GM18519 (cell line): ENCODE measurements around the gene MTOR.
"Not testable (repeated sequence)": the region's sequence is repeated elsewhere in the genome, so short reads cannot be mapped to it uniquely, and the experiment has no call there.

Source experiments
- ATAC-seq: cut with Tn5 transposase; IDR thresholded peaks from one replicate; pipeline ENCODE4 v1.9.1; 2021; ENCODE audit warnings: mild to moderate bottlenecking, moderate library complexity; ENCODE audit not compliant: unreplicated experiment, low FRiP score

Gene MTOR

GRCh38 chr1:11281518-11282331 lies 19.4 kb upstream of the MTOR start:
- no peak for ATAC-seq

GRCh38 chr1:11280719-11281376 lies 18.5 kb upstream of the MTOR start:
- no peak for ATAC-seq

GRCh38 chr1:11279630-11280029 lies 17.3 kb upstream of the MTOR start:
- no peak for ATAC-seq

GRCh38 chr1:11279152-11279551 lies 16.8 kb upstream of the MTOR start:
- no peak for ATAC-seq

DNA sequence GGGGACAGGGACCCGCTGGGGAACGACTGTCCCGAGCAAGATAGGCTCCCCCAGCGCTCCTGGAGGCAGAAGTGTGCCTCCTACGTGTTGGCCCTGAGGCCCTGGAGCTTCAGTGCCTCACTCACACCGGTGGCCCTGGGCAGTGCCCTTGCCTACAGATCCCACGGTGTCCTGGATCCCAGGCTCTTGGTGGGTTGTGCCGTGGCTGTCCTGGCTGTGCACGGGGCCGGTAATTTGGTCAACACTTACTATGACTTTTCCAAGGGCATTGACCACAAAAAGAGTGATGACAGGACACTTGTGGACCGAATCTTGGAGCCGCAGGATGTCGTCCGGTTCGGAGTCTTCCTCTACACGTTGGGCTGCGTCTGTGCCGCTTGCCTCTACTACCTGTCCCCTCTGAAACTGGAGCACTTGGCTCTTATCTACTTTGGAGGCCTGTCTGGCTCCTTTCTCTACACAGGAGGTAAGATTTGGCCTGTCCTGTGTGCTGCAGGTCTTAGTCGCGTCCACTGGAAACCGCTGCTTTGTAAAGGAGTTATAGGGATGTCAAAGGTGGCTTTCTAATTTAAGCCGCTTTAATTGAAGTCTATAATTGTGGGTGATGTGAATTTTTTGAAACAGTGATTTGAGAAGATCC lies 11.4 kb upstream of the MTOR start:
- ATAC-seq: peak; percentile 8

GRCh38 chr1:11272832-11273594 lies 10.7 kb upstream of the MTOR start, which contains the start of gene UBIAD1:
Gene UBIAD1 (plus strand): TSS chr1:11273198. CDS start chr1:11273532, 334 bp downstream.
- ATAC-seq: peak; percentile 70

GRCh38 chr1:11272544-11272831 lies 10.1 kb upstream of the MTOR start:
- no peak for ATAC-seq

GRCh38 chr1:11267350-11268337 lies 5.3 kb upstream of the MTOR start:
- ATAC-seq: not testable (repeated sequence)

DNA sequence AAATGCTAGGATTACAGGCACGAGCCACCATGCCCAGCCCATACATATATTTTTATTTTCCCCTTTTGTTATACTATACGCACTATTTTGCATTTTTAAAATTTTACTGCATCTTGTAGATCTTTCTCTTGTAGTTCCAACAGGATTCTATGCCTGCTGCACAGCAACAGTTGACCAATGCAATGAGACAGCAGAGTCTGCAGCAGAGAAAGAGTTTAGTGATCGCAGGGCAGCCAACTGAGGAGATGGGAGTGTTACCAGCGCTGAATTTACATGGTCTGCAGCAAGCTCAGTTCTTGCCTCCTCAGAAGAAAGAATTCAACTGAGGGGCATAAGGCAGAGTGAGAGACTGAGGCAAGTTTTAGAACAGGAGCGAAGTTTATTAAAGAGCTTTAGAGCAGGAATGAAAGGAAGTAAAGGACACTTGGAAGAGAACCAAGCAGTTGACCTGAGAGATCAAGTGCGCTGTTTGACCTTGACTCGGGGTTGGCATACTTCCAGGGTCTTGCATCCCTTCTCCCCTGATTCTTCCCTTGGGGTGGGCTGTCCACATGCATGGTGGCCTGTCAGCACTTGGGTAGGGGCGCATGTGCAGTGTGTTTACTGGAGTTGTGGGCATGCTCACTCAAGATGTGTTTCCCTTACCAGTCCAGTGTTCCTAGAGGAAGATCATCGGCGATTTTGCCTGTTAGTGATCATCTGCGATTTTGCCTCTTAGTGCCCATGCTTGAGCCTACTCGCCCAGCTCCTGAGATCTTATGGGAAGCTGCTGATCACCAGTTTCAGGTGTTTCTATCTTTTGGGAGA lies 4.1 kb upstream of the MTOR start:
- no peak for ATAC-seq

DNA sequence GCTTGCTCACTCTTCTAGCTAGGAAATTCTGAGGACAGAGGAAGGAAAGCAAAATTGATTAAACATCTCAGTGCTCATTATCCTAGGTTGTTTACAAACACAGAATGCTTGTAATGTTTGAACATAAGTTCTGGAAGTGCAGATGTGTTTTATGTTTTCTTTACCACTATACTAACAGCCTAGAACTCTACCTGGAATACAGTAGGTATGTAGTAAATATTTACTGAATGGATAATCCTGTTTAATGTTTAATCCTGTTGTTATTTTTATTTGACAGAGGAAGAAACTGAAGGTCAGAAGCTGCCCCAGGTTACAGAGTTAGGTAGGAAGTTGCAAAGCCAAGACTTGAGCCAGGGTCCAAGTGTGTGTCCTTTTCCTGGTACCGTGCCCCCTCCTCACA lies 6.1 kb downstream of the MTOR start:
- ATAC-seq: no peak

DNA sequence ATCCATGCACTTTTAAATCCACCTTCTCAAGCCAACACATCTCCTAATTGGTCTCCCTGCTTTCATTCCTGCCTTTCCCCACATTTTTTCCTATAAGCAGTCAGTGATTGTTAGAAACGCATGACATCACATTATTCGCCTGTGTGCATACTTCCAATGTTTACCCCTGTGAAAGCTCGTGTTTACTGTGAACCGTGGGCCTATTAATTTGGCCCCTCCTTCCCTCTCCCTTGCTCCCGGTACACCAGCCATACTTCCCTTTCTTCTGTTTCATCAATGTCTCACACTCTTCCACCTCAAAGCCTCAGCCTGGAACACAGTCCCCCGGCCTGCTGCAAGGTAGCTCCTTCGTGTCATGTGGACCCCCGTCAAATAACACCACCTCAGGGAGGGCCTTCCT lies 9.1 kb downstream of the MTOR start:
- no peak for ATAC-seq

DNA sequence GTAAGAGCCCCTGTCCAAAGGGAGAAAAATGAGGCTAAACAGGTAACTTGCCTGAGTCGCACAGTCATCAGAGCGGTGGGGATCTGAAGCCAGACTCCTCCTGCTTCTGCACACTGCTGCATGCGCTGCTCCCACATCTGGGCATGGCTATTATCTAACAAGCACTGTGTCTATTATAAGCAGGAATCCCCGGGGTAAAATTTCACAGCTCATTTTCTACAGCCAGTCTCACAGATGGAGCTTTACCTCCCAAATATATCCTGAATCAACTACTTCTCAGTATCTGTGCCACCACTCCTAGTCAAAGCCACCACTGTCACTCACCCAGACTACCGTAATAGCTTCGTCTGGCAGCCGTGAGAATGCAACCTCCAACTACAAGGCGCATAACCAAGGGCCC lies 9.8 kb downstream of the MTOR start:
- no peak for ATAC-seq

DNA sequence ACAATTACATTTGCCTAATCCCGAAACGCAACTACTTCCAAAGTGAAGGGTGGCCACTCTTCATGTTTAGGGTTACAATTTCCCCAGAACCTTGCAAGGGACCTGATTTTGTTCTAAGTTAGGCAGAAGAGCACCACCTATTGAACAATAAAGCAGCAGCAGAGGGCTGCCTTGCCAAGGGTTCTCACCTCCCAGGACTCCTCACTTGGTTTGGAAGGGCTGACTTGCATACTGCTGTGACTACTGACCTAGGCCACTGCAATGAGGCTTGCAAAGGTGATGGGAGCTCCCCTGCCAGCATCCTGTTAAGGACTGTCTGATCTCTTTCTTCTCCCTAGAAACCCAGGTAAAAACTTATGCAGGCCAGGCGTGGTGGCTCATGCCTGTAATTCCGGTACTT lies 14.2 kb downstream of the MTOR start:
- ATAC-seq: no peak

GRCh38 chr1:11245904-11246719 lies 16.2 kb downstream of the MTOR start:
- ATAC-seq: no peak

DNA sequence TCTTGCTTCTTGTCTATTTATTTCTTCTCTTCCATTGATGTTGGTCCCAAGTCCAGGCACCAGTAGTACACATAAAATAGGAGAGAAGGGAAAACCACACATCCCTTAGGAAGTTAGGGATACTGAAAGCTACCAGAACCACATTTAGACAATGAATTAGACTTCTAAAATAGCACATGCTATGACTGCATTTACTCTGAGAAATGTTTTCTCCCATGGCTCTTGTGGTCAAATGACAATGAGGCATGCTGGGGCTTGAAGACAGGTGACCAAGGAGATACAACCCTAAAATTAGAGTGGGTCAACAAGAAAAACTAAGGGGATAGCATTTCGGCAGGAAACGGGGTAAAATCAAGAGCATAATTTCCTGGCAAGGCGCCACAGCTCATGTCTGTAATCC lies 17.1 kb downstream of the MTOR start:
- no peak for ATAC-seq

GRCh38 chr1:11238311-11238710 lies 24.0 kb downstream of the MTOR start:
- ATAC-seq: no peak

GRCh38 chr1:11237356-11237755 lies 25.0 kb downstream of the MTOR start:
- ATAC-seq: no peak

- no peak for ATAC-seq
Observed at GRCh38 chr1:11233208-11233607, 29.1 kb downstream of the MTOR start.
